ENCODE results near the gene TMEM218. TPM values are rescaled to one million over a fixed set of nuclear protein-coding genes. Genes with fewer than 3 reads are reported as not detected.
"Not testable (repeated sequence)": the region's sequence is repeated elsewhere in the genome, so short reads cannot be mapped to it uniquely, and the experiment has no call there.

TMEM218 gene
- total RNA-seq, 1 donor from 2014 or later, result 23.9 TPM

DNA sequence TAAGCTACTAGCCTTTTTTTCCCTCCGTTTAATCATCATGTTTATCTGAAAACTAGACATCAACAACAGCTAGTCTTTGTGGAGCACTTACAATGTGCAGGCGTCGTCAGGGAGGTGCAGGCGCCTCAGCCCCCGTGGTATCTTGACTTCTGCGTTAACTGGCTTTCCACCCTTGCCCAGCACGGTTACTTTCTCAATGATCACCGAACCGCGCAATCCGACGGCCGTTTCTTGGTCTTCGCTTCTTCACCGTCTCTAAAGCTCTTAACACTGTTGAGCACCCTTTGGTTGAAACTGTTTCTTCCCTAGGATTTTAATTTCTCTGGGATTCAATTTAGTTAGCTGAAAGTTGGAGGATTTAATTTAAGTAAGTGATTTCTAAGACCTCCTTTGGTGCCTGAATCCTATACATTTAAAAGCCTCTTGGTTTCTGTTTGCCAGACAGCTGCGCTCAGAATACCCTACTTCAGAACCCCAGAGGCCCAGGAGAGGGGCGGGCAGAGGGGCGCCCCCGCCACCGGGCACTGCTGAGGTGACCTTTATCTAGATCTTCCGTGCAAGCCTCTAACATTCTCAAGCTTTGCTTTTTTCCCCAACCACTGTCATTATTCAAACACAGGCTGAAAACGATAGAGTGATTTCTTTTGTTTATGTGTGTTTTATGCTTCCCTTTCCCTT, 18.0 kb upstream of the TMEM218 start:
- no peak for DNase-seq

DNA sequence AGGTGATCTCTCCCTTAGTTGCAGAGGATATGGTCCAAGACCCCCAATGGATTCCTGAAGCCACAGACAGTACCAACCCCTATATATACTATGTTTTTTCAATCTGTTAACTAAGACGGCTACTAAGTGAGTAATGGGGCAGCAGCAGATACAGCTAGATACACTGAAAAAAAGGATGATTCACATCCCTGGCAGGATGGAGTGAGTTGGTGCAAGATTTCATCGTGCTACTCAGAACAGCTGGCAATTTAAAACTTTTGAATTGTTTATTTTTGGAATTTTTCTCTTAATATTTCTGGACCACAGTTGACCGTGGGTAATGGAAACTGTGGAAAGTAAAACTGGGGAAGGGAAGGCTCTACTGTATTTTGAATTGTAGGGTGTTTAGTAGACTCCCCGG, 17.0 kb upstream of the TMEM218 start:
- no peak for DNase-seq

DNA sequence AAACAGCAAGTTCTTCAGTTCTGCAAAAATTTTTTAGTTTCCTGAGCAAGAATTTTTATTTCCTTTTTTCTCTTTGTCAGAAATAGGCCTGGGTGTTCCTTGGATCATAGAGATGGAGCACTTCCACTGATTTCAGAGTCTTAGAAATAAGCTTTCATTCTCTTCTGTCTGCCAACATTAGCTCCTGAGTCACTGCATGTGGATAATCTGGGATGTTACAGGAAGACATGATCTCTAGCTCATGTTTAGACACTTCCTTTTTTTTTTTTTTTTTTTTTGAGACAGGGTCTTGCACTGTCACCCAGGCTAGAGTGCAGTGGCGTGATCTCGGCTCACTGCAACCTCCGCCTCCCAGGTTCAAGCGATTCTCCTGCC, 13.2 kb upstream of the TMEM218 start:
- DNase-seq, result no peak

DNA sequence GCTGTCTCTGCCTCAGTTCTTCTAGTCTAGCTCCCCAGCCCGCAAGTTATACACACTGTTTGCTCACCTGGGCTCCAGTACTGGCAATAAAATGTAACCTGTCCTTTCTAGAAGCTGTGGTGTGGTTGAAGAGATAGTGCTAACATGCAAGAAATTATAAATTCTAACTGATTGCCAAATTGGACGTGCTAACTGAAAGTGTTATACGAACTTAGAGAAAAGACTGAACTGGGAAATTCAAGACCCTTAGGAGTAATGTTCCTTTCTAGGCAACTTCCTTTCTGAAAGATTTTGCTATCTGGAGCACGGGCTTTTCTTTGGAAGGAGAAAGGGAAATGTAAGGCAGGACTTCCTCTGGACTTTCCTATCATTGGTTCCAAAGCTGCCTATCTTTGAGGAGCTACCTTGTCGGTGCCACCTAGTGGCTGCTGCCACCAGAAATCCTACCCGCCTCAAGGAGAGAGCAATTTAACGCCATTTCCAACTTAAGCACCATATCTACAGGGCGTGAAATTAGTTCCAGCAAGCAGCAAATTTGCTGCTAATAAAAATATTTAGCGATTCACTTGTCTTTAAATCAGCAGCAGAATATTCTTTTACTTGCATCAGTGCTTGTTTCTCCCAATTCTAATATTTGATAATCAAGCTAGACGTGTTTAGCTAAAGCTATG, 12.7 kb upstream of the TMEM218 start:
- no peak for DNase-seq

DNA sequence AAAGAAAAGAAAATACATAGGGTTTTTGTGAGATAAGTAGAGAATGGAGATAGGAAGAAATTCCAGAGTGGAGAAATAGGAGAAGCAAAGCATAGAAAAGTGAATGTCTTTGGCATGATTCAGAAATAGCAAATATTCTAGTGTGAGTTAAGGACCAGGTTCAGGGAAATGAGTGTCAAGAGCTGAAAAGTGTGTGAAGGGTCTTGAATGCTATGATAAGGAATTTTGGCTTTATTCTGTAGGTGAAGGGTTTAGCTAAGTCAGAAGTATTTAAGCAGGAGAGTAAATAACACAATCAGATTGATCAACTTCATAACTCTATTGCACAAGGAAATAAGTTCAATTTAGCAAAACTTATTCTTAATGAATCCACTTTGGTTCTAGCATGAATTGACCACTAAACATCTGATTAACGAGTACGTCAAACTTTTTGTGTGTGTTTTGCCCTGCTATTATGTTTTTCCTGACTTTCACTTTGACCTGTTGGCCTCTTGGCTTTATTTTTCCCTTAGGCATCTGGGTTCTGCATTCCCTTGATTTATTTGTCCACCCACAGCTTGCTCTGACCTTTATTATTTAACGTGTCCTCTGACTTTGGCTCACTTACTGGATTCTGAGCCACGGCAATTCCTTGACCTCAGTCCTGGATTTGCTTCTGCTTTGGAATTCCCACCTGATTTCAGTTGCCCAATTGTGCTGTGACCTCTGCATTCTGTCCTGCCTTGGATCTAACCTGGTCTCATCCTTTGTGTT, 11.9 kb upstream of the TMEM218 start:
- DNase-seq, result no peak

DNA sequence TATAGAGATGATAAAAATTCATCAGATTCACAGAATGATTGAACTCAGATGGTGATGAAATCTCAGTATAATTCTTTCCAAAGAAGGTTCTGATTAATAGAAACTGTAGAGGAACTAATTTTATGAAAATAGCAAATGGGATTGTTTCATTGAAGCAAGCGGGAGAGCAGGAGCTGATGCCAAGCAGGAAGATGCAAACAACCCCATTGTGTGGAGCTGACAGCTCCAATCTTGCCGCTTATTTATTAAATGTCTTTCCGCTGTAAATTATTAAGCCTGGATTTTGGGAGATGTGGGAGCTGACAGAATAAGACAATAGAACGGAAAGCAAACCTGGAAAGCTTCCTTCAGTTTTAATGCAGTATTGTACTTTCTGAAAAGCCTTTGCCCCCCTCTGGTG, 6.0 kb upstream of the TMEM218 start:
- no peak for DNase-seq

DNA sequence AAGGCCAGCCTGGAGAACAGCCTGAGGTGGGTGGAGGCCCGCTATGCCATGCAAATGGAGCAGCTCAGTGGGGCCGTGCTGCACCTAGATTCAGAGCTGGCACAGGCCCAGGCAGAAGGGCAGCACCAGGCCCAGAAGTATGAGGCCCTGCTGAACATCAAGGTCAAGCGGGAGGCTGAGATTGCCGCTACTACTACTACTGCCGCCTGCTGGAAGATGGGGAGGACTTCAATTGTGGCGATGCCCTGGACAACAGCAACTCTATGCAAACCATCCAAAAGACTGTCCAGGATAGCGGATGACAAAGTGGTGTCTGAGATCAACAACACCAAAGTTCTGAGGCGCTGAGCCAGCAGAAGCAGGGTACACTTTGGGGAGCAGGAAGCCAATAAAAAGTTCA, 3.1 kb upstream of the TMEM218 start:
- no peak for DNase-seq

DNA sequence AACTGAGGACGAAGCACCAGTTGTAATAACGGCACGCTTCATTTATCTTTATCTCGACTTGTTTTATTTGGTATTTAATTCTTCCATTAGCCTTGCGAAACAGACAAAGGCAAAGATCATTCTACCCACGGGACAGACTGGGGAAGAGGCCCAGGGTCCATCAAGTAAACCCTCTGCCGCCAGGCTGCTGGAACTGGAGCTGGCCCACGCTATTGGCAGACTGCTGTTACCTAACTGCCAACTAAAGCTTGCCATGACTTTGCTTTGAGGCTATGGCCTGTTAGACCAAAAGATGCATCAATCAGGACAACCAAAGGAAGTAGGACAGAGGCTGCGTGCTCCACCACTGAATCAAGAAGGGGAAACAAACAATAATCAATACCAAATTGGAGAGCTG, 780 bp upstream of the TMEM218 start:
- DNase-seq, result no peak

DNA sequence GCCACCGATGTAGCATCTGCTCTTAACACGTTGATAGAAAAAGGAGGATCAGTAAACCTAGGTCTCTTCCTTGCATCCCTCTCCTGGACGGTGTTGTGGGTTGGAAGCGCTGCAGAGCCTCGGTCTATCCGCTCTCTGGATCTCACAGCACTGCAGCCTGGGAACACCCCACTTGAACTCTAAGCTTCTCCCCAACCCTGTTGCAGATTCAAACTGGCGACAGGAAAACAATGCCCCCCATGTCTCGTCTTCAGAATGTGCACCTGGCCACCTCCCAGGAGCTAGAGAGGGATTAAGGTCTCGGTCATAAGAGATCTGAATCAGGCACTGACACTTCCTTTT, 454 bp downstream of the TMEM218 start:
- no peak for DNase-seq

DNA sequence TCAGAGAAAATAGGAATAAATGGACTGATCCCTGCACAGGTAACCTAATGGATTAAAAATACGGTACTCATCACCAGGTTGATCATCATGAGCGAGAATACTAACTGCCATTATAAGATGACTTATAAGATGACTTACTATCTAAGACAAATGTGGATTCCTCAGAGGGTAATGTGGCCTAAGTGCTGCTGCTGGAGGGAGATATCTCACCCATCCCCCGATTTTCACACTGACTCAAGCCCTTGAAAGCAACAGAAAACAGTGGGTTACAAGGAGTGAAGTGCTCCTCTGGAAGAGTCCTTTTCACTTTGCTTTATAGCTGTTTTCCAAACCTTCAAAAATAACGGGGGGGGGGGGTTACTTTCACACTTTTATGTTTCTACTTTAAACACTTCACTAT, 920 bp downstream of the TMEM218 start:
- no peak for DNase-seq

DNA sequence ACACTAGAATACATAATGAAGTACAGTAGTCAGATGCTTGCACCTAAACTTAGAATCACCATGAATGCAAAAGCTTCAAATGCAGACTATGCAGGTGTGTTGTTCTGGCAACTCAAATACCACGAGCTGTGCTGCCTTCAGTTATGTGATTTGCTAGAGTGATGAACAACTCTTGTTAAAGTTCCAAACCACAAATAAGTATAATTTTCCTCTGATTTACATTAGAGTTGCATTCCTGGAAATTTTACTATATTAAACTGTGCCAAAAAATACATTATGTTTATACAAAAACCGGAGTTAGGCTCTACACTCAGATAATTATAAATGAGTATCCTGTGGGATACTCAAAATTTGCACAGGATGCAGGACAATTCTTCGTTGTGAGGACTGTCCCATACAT, 3.0 kb downstream of the TMEM218 start:
- no peak for DNase-seq

DNA sequence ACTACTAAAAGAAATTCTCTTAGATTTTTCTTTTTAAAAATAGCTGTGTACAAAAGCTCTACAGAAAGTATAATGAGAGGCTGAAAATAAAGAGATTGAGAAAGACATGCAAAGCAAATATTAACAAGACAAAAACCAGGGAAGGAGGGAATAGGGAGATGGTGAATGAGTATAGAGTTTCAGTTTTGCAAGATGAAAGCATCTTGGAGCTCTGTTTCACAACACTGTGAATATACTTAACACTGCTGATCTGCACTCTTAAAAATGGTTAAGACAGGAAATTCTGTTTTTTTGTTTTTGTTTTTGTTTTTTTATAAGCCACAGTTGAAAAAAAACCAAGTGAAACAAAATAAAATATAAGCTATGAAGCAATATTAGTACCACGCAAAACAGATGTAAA, 5.5 kb downstream of the TMEM218 start:
- no peak for DNase-seq

DNA sequence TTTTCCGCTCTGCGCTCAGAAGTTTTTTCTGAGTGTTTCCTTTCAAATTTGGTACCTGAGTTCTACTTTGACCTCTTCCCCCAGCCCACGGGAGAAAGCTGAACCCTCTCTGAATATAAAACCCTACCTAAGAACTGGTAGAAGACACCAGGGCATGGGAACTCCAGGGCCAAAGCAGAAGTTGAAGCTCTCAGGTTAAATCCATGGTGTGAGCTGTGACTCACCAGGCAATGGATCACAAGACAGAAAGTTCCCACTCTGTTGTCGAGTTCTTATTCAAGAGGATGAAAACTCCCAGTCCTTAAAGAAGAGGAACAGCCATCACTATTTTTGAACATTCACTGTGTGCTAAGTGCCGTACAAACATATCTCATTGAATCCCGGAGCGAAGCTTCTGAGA, 8.9 kb downstream of the TMEM218 start:
- DNase-seq, result no peak

DNA sequence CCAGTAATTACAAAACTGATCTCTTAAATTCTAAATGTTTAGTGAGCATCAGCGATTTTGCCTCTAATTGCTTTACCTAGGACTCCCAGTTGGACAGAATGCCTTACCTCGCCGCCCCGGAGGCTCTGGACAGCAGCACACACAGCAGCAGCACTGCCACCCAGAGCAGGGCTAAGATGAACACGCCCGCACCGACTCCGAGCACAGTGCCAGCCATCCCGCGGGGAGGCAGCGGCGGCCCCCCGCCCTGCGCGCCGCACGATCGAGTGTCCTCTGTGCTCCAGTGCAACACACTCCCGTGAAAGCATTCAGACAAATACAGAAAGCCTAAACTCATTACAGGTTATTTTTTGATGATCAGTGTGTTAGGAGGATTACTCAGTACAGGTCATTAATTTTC, 9.4 kb downstream of the TMEM218 start:
- DNase-seq, result no peak

DNA sequence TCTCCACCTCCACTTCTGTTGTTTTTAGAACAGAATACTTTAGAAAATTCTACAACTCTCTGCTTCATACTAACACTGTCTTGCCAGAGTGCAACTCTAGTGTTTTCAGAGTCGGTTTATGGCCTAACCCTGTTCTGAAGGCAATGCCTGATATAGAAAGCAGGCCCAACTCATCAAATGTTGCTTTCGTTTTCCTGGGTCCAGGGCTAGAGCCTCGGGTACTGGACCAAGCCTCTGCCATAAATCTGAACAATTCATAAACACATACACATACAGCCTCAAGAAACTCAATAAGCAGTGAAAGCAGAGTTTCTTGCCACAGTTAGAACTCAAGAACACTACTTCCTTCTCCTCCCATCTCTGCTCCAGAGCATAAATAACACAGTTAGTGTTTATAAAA, 9.8 kb downstream of the TMEM218 start:
- DNase-seq, result no peak

DNA sequence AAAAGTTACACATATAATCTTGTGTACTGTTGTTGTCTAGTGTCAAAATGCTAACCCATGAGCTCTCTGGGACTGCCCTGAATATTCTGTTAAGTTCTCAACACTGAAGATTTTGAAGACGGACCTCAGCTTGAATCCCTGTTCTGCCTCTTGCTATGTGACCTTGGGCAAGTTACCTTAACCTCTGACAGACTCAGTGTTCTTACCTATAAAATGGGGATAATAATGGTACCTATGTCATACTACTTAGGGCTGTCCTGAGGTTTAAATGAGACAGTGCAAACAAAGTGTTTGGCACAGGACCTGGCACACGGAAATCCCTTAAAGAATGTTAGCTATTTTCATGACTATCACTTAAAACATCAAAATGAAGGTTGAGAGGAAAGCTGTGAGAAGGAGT, 11.3 kb downstream of the TMEM218 start:
- no peak for DNase-seq

DNA sequence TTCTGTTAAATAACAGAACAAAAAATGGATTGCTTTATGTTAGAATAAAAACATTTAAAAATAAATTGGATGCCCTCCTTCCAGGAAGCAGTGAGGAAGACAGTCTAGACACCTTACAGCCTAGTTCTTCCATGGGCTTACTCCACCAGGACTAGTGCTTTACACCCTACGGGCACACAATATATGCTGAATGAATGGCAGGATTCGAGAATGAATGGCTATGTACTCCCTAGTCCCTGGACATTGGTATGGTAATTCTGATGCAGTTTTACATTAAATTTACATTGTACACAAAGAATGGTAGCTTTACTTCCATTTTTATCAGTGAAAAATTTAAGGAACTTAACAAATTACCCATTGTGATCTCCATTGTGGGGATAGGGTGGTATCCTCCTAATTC, 16.7 kb downstream of the TMEM218 start:
- no peak for DNase-seq

DNA sequence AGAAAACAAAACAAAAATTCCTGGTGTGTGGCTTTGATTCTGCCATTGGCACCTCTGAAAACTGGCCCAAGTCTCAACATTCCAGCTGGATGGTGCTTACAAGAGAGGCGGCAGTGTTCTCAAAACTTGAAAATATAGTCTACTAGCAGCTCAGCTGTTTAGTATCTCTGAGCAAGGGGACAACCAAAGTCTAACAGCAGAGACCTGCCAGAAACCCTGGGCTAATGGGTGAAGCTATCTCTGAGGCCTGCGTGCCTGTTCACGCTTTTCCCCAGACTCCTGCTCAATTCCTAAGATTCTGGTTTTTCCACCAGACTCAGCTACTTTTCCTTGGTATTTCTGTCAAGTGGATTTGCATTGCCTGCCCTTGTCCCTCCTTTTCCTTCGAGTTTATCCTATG, 17.9 kb downstream of the TMEM218 start:
- no peak for DNase-seq

DNA sequence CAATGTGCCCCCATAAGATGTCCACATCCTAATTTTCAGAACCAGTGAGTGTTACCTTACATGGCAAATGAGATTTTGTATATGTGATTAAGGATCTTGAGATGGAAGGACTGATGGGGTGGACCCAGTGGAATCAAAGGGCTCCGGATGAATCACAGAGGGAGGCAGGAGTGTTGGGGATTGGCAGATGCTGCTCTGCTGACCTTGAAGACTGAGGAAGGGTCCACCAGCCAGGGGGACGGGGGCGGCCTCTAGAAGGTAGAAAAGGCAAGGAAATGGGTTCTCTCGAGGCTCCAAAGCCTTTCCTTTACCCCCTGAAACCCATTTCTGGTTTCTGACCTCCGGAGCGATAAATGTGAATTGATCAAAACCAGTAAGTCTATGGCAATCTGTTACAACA, 18.8 kb downstream of the TMEM218 start:
- no peak for DNase-seq

DNA sequence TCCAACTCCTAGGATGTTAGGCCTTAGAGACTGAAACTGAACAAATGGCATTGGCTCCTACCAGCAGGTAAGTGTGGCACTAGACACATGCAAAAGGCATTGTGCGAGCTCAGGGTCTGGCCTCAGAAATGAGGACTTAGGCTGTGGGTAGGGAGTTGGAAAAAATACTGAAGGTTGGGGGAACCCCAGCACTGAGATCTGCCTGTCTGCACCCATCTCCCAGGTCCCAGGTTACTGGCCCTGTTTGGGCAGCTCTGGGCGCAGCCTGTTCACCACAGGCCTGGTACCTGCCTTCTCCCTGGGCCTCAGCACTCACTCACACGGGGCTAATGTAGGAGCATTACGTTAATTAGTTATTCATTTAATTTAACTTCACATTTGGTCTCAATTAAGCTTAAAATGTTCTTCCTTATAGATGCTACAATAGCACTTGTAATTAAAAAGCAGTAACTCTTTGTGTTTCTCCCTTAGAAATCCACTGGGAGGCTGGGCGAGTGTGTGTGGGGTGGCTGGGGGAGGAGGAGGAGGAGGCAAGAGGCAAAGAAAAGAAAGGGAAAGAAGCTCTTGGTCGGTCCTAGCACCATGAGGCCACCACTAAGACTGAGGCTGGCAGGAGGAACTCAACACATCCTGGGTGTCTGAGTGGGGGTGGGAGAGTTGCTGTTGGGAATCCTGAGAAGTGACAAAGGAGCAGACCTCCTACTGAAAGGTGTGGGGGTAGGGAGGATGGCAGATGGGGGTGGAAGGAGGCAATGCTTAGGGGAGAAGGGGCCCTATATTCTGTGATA, 19.4 kb downstream of the TMEM218 start:
- no peak for DNase-seq

DNA sequence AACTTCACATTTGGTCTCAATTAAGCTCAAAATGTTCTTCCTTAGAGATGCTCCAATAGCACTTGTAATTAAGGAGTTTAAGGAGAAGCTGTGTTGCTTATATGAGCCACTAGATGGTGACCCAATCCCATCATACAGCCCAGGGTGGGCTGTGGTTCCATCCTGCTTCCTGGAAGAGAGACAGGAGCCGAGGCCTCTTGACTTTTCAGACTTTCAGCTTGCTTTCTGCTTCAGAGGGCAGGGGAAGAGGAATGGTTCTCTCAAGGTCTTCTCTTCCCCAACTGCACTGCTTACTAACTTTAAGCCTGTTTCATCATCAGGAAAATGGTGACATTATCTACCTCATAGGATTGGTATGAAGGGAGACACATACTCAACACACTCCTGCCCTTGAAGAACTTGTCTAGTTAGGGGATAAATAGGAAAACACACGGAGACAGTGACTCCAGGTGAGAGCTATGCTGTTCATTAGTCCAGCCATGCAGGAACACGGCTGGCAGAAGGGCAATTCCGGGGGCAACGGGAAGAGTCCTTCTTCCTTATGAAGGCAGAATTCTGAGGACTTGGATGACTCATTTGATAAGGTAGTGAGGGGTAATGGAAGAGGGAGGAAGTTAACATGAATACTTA, 20.1 kb downstream of the TMEM218 start:
- DNase-seq, result peak; percentile 21

DNA sequence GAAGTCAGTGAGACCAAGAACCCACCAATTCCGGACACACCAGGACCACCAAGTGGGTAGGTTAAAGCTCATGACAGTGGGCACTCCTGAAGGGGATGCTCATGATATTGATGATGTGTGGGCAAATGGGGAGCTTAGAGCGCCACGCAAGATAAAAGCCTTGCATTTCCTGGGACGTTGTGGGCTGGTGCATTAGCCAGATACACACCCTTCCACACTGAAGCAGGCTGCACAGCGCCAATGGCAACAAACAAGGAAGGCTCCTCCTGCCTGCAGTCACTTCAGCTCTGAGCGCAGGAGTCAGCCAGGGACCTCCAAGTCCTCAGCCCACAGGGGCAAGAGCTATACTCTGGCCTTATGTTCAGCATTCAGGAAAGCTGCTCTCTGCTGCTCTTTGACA, 20.6 kb downstream of the TMEM218 start:
- no peak for DNase-seq

DNA sequence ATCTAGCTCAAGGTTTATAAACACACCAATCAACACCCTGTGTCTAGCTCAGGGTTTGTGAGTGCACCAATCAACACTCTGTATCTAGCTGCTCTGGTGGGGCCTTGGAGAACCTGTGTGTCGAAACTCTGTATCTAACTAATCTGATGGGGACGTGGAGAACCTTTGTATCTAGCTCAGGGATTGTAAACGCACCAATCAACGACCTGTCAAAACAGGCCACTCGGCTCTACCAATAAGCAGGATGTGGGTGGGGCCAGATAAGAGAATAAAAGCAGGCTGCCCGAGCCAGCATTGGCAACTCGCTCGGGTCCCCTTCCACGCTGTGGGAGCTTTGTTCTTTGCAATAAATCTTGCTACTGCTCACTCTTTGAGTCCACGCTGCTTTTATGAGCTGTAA, 21.3 kb downstream of the TMEM218 start:
- DNase-seq, result not testable (repeated sequence)
